K562 (cell line): Measurements from ENCODE around the gene SLC39A11. TPM values are rescaled to one million over a fixed set of nuclear protein-coding genes. Genes with fewer than 3 reads are reported as not detected.

Experiments
- ATAC-seq: fragments of 200-7000 bp; cut with Tn5 transposase; 3 replicates; pipeline ENCODE4 v1.9.1; 2020; ENCODE audit warnings: moderate library complexity
- BruUV-seq: library from RNA; stranded (reverse); fragments of 400-500 nt; replicated peaks from 2 replicates; lab custom pipeline; 2021; lab: Mats Ljungman, UMichigan
- CTCF ChIA-PET: fragments of 300-600 bp; formaldehyde crosslinking; extraction: SDS; loops from one replicate; lab custom pipeline; 2021; ENCODE audit warnings: low intra/inter-chr PET ratio; lab: Yijun Ruan, JAX
- POLR2A ChIA-PET: fragments of 300-600, 350-650 bp; sonication (Branson Sonifier 250); formaldehyde crosslinking; extraction: SDS; loops from one replicate; lab custom pipeline; 2021; ENCODE audit warnings: antibody characterized with exemption, inconsistent platforms; lab: Yijun Ruan, JAX
- DNase-seq, 4 experiments: peaks; one replicate each; pipeline versions ENCODE4 v3.0.0 to v3.0.0-alpha.2; 2011 to 2018; ENCODE audit warnings: low spot score in 3 of 4, mixed read lengths in 3 of 4; ENCODE audit errors: extremely low read depth in 1 of 4
- FAIRE-seq: peaks from 2 replicates; lab custom pipeline; 2011; peaks lifted over from hg19 to GRCh38; lab: Jason Lieb, UNC
- H2AFZ ChIP-seq: 2 replicates; pipeline ENCODE4 v1.6.0; 2011; ENCODE audit warnings: low read depth, low read length, control low read depth, inconsistent platforms
- H3K27ac ChIP-seq: fragments of 200-600 bp; 3 replicates; pipeline ENCODE4 v1.8.0; 2011; ENCODE audit warnings: low read depth, mild to moderate bottlenecking, control low read depth, inconsistent platforms, low read length, moderate library complexity, mixed read lengths; ENCODE audit errors: extremely low read depth
- H3K27me3 ChIP-seq, 2 experiments: fragments of 300-600 bp in 1 of 2; 2 replicates in 1 of 2; 3 replicates in 1 of 2; pipeline versions ENCODE4 v1.6.0 to v1.8.0; 2011; ENCODE audit warnings: inconsistent platforms in 2 of 2, low read length in 2 of 2, mild to moderate bottlenecking in 1 of 2, mixed read lengths in 1 of 2, moderate library complexity in 1 of 2; ENCODE audit not compliant: control insufficient read depth in 2 of 2, insufficient read depth in 2 of 2
- H3K36me3 ChIP-seq: fragments of 300-600 bp; 3 replicates; pipeline ENCODE4 v1.8.0; 2011; ENCODE audit warnings: mild to moderate bottlenecking, low read length, inconsistent platforms; ENCODE audit not compliant: control insufficient read depth, insufficient read depth
- H3K4me1 ChIP-seq, 2 experiments: fragments of 200-600 bp in 1 of 2; replicated peaks in 1 of 2; 2 replicates in 1 of 2; 3 replicates in 1 of 2; pipeline versions ENCODE4 v1.5.1 to v1.8.0; 2011; ENCODE audit warnings: inconsistent platforms in 2 of 2, low read length in 2 of 2, mild to moderate bottlenecking in 1 of 2, mixed read lengths in 1 of 2, moderate library complexity in 1 of 2; ENCODE audit not compliant: control insufficient read depth in 2 of 2, insufficient read depth in 2 of 2
- H3K4me2 ChIP-seq: 2 replicates; pipeline ENCODE4 v1.6.1; 2011; ENCODE audit warnings: low read length, control low read depth, inconsistent platforms, mixed read lengths; ENCODE audit not compliant: insufficient read depth
- H3K4me3 ChIP-seq: fragments of 200-600 bp; sonication (generic), shearing (Covaris generic); 2 replicates; pipeline ENCODE4 v1.5.1; 2016; ENCODE audit warnings: control low read depth, inconsistent platforms
- H3K79me2 ChIP-seq: fragments of 200-600 bp; 3 replicates; pipeline ENCODE4 v1.8.0; 2011; ENCODE audit warnings: low read length, inconsistent platforms; ENCODE audit not compliant: control insufficient read depth, insufficient read depth
- H3K9ac ChIP-seq, 2 experiments: 2 replicates each; pipeline versions ENCODE4 v1.6.0 to v1.6.1; 2011; ENCODE audit warnings: low read depth in 2 of 2, low read length in 2 of 2, control low read depth in 1 of 2, inconsistent platforms in 1 of 2, mild to moderate bottlenecking in 1 of 2, mixed read lengths in 1 of 2; ENCODE audit not compliant: insufficient read depth in 1 of 2
- H3K9me1 ChIP-seq: one replicate; pipeline ENCODE4 v1.6.0; 2011; ENCODE audit warnings: inconsistent platforms, mild to moderate bottlenecking, low read length, moderate library complexity; ENCODE audit not compliant: control insufficient read depth, insufficient read depth
- H3K9me3 ChIP-seq: replicated peaks from 2 replicates; pipeline ENCODE4 v1.5.1; 2011; ENCODE audit warnings: low read depth, low read length, inconsistent platforms; ENCODE audit not compliant: control insufficient read depth, insufficient read depth
- H4K20me1 ChIP-seq: replicated peaks from 2 replicates; pipeline ENCODE4 v1.6.1; 2011; ENCODE audit warnings: low read length, inconsistent platforms, mixed read lengths; ENCODE audit not compliant: control insufficient read depth, insufficient read depth
- ETS2 ChIP-seq: IDR thresholded peaks from 2 replicates; pipeline ENCODE4 v1.6.1; 2016; ENCODE audit warnings: borderline replicate concordance, missing genetic modification characterization, mild to moderate bottlenecking, moderate library complexity, missing compliant biosample characterization; ENCODE audit not compliant: poor library complexity, severe bottlenecking
- GATA2 ChIP-seq: sonication (generic); formaldehyde crosslinking; IDR thresholded peaks from 2 replicates; pipeline ENCODE4 v1.4.0; 2020; ENCODE audit warnings: mild to moderate bottlenecking, missing genetic modification reagents
- MAFF ChIP-seq: IDR thresholded peaks from 2 replicates; pipeline ENCODE4 v1.6.1; 2012; ENCODE audit warnings: low read length, improper control_type of control experiment
- NFE2L1 ChIP-seq: fragments of 450-650 bp; IDR thresholded peaks from 2 replicates; pipeline ENCODE4 v1.6.1; 2016; ENCODE audit warnings: missing genetic modification characterization, low read depth, mild to moderate bottlenecking, missing compliant biosample characterization, moderate library complexity, borderline replicate concordance
- NONO ChIP-seq, 2 experiments: fragments of 200-400 bp in 1 of 2; fragments of 450-650 bp in 1 of 2; formaldehyde crosslinking in 1 of 2; IDR thresholded peaks; 2 replicates each; pipeline ENCODE4 v1.6.1; 2017; ENCODE audit warnings: low read depth in 2 of 2, mild to moderate bottlenecking in 2 of 2, moderate library complexity in 2 of 2, low read length in 1 of 2
- SREBF1 ChIP-seq: fragments of 150-350 bp; IDR thresholded peaks from 2 replicates; pipeline ENCODE4 v1.6.1; 2014; ENCODE audit warnings: antibody characterized with exemption, low read depth, low read length, borderline replicate concordance
- SREBF2 ChIP-seq: sonication (generic); formaldehyde crosslinking; IDR thresholded peaks from 2 replicates; pipeline ENCODE4 v1.4.0; 2020; ENCODE audit warnings: mild to moderate bottlenecking, missing genetic modification reagents
- ZKSCAN1 ChIP-seq: fragments of 150-350 bp; IDR thresholded peaks from 2 replicates; pipeline ENCODE4 v1.6.1; 2016; ENCODE audit warnings: low read depth, low read length
- ZKSCAN3 ChIP-seq: fragments of 250-450 bp; sonication (Bioruptor Pico); IDR thresholded peaks from 2 replicates; pipeline ENCODE4 v1.4.0; 2020
- ZZZ3 ChIP-seq: fragments of 450-650 bp; IDR thresholded peaks from 2 replicates; pipeline ENCODE4 v1.6.1; 2016; ENCODE audit warnings: antibody characterized with exemption, mild to moderate bottlenecking, moderate library complexity
- WGBS: fragments of 100-300 bp; shearing (Covaris generic); methylation state at CpG from one replicate; pipeline ENCODE4 v1.1.6; 2016; ENCODE audit warnings: low coverage, mixed read lengths; ENCODE audit not compliant: insufficient coverage; ENCODE audit errors: missing lambda C conversion rate; 5-methylcytosine and 5-hydroxymethylcytosine counted together
- in situ Hi-C: fragments of 300-500 bp; cut with MboI; formaldehyde crosslinking; loops from 4 replicates; pipeline ENCODE4 v1.15.0; 2018; ENCODE audit warnings: inconsistent platforms, mixed read lengths
- intact Hi-C: fragments of 100-400 bp; cut with micrococcal nuclease; formaldehyde crosslinking; loops from 2 replicates; pipeline ENCODE4 v1.14.2; 2022
- polyA plus RNA-seq, 8 experiments: library from polyadenylated mRNA; depleted of rRNA in 4 of 8; stranded (reverse) in 5 of 8; unstranded in 3 of 8; fragments of >200 nt; fragmentation: Nextera tagmentation in 2 of 8; fragmentation: Illumina TruSeq in 1 of 8; extraction: Ambion mirVana in 2 of 8; extraction: Trizol in 1 of 8; gene quantifications; 2 replicates each; pipeline versions ENCODE4 v1.2.1 to v1.2.3, GENCODE V29; 2011 to 2014; ENCODE audit warnings: inconsistent platforms in 1 of 8, missing spikeins in 1 of 8
- total RNA-seq, 7 experiments: library from RNA; depleted of rRNA in 6 of 7; stranded (reverse); fragments of >200 nt in 6 of 7; fragmentation: Illumina TruSeq in 2 of 7; extraction: Trizol in 2 of 7; gene quantifications; 2 replicates each; pipeline versions ENCODE4 v1.2.1 to v1.2.3, GENCODE V29; 2011 to 2021; ENCODE audit warnings: low replicate concordance in 1 of 7
- TF ChIP-seq, protein P1 (sequence below): fragments of 450-650 bp; conservative IDR thresholded peaks from 2 replicates; pipeline ENCODE4 v1.6.1; 2016; ENCODE audit warnings: missing genetic modification characterization, low read depth, mild to moderate bottlenecking, control low read depth, missing compliant biosample characterization

SLC39A11 gene
- total and polyA plus RNA-seq, 9 of the 15 experiments (the other 6 are each of a cell fraction or from before 2014, with no cell fraction given), result 10.5 to 26.4 (median 13.4) TPM

DNA sequence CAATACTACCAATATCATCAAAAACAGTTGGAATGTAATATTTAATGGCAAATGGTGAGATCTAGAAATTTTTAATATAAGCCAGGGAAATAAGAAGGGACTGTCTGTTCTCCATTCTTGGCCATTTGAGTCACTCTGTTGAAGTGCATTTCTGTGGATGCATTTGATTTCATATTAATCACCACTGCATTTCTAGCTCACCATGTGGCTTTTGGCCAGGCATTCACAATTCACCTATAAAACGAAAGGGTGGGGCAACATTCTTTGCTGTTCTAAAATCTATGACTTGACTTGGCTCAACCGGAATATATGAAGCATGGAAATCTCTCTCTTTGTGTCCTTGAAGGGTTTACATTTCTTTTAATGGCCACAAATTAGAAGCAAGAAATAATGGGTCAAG is 483.0 kb downstream of the SLC39A11 start:
- Histone ChIP-seq H2AFZ (no peak overlapping the region), H3K9me3 (no peaks in the 10 kb centered on the region), H3K27ac (no peak overlapping the region), H3K4me3 (no peak overlapping the region), H3K4me1 (no peaks in the 10 kb centered on the region), H3K9ac (no peak overlapping the region)
- intact Hi-C loops, result no loop called here
- TF ChIP-seq ZKSCAN3 (CRISPR knock-in tag) (no peak), SREBF1 (no peak), ETS2 (tag) (no peak), NONO (IDR thresholded peaks at IDR 0.05; ENCODE audit: low read depth in 2 of 2, low read length in 1 of 2) (no peak), NFE2L1 (tag) (no peak), ZZZ3 (no peak), MAFF (no peak), GATA2 (no peak), SREBF2 (CRISPR knock-in tag) (no peak), ZKSCAN1 (no peak)
- TF ChIP-seq, protein P1, sequence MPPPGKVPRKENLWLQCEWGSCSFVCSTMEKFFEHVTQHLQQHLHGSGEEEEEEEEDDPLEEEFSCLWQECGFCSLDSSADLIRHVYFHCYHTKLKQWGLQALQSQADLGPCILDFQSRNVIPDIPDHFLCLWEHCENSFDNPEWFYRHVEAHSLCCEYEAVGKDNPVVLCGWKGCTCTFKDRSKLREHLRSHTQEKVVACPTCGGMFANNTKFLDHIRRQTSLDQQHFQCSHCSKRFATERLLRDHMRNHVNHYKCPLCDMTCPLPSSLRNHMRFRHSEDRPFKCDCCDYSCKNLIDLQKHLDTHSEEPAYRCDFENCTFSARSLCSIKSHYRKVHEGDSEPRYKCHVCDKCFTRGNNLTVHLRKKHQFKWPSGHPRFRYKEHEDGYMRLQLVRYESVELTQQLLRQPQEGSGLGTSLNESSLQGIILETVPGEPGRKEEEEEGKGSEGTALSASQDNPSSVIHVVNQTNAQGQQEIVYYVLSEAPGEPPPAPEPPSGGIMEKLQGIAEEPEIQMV (tag), result no peak
- TF ChIP-seq, all 486 proteins: peak for 0
- no TSS peak for BruUV-seq
- Histone ChIP-seq H3K79me2 (no peaks in the 10 kb centered on the region), H3K9me1 (no peaks in the 10 kb centered on the region), H3K4me2 (no peak overlapping the region), H3K27me3 (peaks cover 14 to 20% of the 10 kb centered on the region in 2 experiments; a peak in 4 of 5 replicates), H4K20me1 (no peaks in the 10 kb centered on the region), H3K36me3 (no peaks in the 10 kb centered on the region)
- DNase-seq (no peak), ATAC-seq (no peak), FAIRE-seq (no peak)
- ChIA-PET POLR2A (no interaction called here), CTCF (no interaction called here)
- 0% methylated on average over 2 of the region's 2 CpGs for WGBS
- in situ Hi-C loops, result no loop called here
